Omental fat pad (tissue), 4 donors: ENCODE measurements around the gene HIRA. TPM values are rescaled to one million over a fixed set of nuclear protein-coding genes. Genes with fewer than 3 reads are reported as not detected.

Experiments used
- ATAC-seq: fragments of 150-250 bp; one replicate; pipeline ENCODE4 v1.9.1; 2016; ENCODE audit warnings: mild to moderate bottlenecking, moderate library complexity; ENCODE audit not compliant: low FRiP score
- DNase-seq: peaks from one replicate; pipeline ENCODE4 v3.0.0-alpha.2; 2019; ENCODE audit warnings: low spot score
- total RNA-seq, 4 donors: library from RNA; depleted of rRNA; stranded (reverse); fragments of >200 nt; gene quantifications; one replicate each; pipeline ENCODE4 v1.1.0, GENCODE V29; 2016
- TF ChIP-seq, protein P1 (sequence below), 3 donors: fragments of 450-650 bp; IDR thresholded peaks; one replicate each; pipeline ENCODE4 v1.5.1; 2016 to 2017; ENCODE audit warnings: antibody characterized with exemption in 3 of 3, mild to moderate bottlenecking in 3 of 3, moderate library complexity in 2 of 3

Gene HIRA
- total RNA-seq, 4 donors from 2014 or later = 20.8 to 32.7 (median 22.6) TPM

- no peak for DNase-seq
- ATAC-seq = no peak
- TF ChIP-seq, protein P1, sequence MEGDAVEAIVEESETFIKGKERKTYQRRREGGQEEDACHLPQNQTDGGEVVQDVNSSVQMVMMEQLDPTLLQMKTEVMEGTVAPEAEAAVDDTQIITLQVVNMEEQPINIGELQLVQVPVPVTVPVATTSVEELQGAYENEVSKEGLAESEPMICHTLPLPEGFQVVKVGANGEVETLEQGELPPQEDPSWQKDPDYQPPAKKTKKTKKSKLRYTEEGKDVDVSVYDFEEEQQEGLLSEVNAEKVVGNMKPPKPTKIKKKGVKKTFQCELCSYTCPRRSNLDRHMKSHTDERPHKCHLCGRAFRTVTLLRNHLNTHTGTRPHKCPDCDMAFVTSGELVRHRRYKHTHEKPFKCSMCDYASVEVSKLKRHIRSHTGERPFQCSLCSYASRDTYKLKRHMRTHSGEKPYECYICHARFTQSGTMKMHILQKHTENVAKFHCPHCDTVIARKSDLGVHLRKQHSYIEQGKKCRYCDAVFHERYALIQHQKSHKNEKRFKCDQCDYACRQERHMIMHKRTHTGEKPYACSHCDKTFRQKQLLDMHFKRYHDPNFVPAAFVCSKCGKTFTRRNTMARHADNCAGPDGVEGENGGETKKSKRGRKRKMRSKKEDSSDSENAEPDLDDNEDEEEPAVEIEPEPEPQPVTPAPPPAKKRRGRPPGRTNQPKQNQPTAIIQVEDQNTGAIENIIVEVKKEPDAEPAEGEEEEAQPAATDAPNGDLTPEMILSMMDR (IDR thresholded peaks at IDR 0.05) = no peak
Measured at GRCh38 chr22:19402642-19403191, 28.8 kb downstream of the HIRA start.

GRCh38 chr22:19401483-19401882 lies 30.1 kb downstream of the HIRA start:
- TF ChIP-seq, protein P1 (IDR thresholded peaks at IDR 0.05) = no peak
- DNase-seq (no peak), ATAC-seq (no peak)

- TF ChIP-seq, protein P1 (IDR thresholded peaks at IDR 0.05) = no peak
- DNase-seq (no peak), ATAC-seq (no peak)
Measured at GRCh38 chr22:19400881-19401280, 30.7 kb downstream of the HIRA start.

DNA sequence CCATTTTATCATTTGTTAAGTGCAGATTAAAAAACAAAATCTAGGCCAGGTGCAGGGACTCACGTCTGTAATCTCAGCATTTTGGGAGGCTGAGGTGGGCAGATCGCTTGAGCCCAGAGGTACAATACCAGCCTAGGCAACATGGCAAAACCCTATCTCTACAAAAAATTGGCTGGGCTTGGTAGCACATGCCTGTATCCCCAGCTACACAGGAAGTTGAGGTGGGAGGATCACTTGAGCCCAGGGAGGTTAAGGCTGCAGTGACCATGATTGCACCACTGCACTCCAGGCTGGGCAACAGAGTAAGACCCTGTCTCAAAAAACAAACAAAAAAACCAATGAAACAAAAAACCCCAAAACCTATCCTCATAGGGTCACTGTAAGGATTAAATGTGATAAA lies 32.9 kb downstream of the HIRA start:
- TF ChIP-seq, protein P1 (IDR thresholded peaks at IDR 0.05) = no peak

DNA sequence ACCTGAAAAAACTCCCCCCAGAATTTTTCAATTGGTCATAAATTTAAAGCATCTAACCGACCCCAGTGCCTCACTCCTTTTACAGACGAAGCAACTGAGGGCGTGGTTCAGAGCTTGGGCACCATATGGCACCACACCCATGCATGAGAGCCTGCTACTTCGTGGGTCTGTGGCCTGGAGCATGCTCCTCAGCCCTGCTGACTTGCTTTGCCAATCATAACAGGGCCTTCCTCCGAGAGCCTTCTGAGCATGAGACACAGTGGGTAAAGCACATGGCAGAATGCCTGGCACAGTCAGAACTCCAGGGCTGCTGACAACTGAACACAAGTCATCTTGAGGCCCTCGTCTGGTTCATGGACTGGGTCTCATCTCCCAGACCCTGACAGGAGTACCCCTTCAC lies 33.3 kb downstream of the HIRA start:
- TF ChIP-seq, protein P1 (IDR thresholded peaks at IDR 0.05) = no peak
- ATAC-seq = no peak
- DNase-seq = no peak

More for the DNA sequence above, 32.9 kb downstream of the HIRA start:
- DNase-seq (no peak), ATAC-seq (no peak)

DNA sequence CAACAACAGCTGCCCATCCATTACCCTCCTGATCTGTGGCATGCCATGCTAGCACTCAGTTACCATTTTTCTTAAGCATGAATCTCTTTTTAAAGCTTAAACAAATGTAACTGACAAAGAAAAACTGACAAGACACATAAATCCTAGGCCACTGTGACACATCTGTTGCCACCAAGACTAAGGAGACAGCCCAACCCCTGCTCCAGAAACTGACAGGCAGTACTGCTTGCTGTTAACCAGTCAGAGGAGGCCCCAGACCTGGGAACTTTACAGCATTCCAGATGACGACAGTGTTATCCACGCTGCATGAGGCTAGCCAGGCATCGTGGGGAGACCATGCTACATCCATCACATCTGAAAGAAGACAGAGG lies 33.8 kb downstream of the HIRA start:
- TF ChIP-seq, protein P1 (IDR thresholded peaks at IDR 0.05) = no peak
- ATAC-seq (no peak), DNase-seq (no peak)

GRCh38 chr22:19396934-19397733 lies 34.4 kb downstream of the HIRA start:
- ATAC-seq (no peak), DNase-seq (no peak)
- TF ChIP-seq, protein P1 (IDR thresholded peaks at IDR 0.05) = no peak
